GM19463 (cell line): ENCODE data around the gene TRIM63.
"Not testable (repeated sequence)": the region's sequence is repeated elsewhere in the genome, so short reads cannot be mapped to it uniquely, and the experiment has no call there.

Experiments
- ATAC-seq: cut with Tn5 transposase; IDR thresholded peaks from one replicate; pipeline ENCODE4 v1.9.1; 2021; ENCODE audit warnings: mild to moderate bottlenecking, moderate library complexity; ENCODE audit not compliant: unreplicated experiment

Gene TRIM63

GRCh38 chr1:26067432-26067911 is at the start of gene TRIM63:
TRIM63 (minus strand) TSS chr1:26067630; CDS start chr1:26067494, 136 bp downstream.
- ATAC-seq: no peak

- no peak for ATAC-seq
Measured at GRCh38 chr1:26114165-26114927, 46.9 kb upstream of the TRIM63 start.

GRCh38 chr1:26112407-26112775 is 45.0 kb upstream of the TRIM63 start:
- ATAC-seq: no peak

- ATAC-seq: peak; percentile 67
Measured at GRCh38 chr1:26111530-26112406, 44.3 kb upstream of the TRIM63 start, which contains the start of gene PDIK1L. PDIK1L (plus strand) TSS chr1:26111824; CDS start chr1:26114309, 2,485 bp downstream.

- ATAC-seq: peak; percentile 37
Measured at GRCh38 chr1:26110731-26111529, 43.5 kb upstream of the TRIM63 start.

- no peak for ATAC-seq
Measured at GRCh38 chr1:26109229-26110164, 42.1 kb upstream of the TRIM63 start.

GRCh38 chr1:26105226-26105548 is 37.8 kb upstream of the TRIM63 start:
- not testable (repeated sequence) for ATAC-seq

GRCh38 chr1:26102526-26102925 is 35.1 kb upstream of the TRIM63 start:
- ATAC-seq: no peak

GRCh38 chr1:26102119-26102518 is 34.7 kb upstream of the TRIM63 start:
- no peak for ATAC-seq

GRCh38 chr1:26100204-26100603 is 32.8 kb upstream of the TRIM63 start:
- not testable (repeated sequence) for ATAC-seq

GRCh38 chr1:26099780-26100179 is 32.4 kb upstream of the TRIM63 start:
- ATAC-seq: no peak

- no peak for ATAC-seq
Measured at GRCh38 chr1:26098602-26099001, 31.2 kb upstream of the TRIM63 start.

- no peak for ATAC-seq
Measured at GRCh38 chr1:26097696-26098095, 30.3 kb upstream of the TRIM63 start.

- ATAC-seq: no peak
Measured at GRCh38 chr1:26096471-26096870, 29.0 kb upstream of the TRIM63 start.

- ATAC-seq: no peak
Measured at GRCh38 chr1:26094677-26095383, 27.4 kb upstream of the TRIM63 start.

GRCh38 chr1:26094076-26094669 is 26.7 kb upstream of the TRIM63 start:
- ATAC-seq: no peak

GRCh38 chr1:26093569-26093968 is 26.1 kb upstream of the TRIM63 start:
- not testable (repeated sequence) for ATAC-seq

- ATAC-seq: no peak
Measured at GRCh38 chr1:26092422-26092821, 25.0 kb upstream of the TRIM63 start.

GRCh38 chr1:26090893-26091292 is 23.5 kb upstream of the TRIM63 start:
- no peak for ATAC-seq
